ENCODE measurements around the gene PACRG.

PACRG gene

DNA sequence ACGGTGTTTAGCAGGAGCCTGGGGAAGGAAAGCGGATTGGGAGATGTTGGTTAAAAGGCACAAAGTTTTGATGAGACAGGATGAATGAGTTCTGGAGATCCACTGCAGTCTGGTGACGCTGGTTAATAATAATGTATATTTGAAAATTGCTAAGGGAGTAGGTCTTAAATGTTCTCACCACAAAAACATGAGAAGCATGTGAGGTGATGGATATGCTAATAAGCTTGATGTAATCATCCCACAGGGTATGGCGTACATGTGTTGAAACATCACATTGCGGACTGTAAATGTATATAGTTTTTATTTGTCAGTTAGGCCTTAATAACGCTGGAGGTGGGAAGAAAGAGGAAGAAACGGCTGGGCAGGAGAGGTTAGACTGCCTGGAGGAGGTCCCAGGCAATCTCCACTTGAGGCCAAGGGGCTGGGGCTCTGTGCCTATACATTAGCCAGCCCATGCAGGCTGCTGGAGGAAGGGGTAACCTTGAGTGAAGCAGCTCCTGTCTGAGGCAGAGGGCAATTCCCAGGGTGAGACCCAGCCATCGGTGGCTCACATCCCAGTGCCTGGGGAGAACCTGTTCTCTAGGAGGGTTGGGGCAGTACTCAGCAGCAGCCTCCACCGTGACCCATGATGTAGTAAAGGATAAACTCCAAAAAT is 498.5 kb downstream of the PACRG start:
- no peak for DNase-seq

DNA sequence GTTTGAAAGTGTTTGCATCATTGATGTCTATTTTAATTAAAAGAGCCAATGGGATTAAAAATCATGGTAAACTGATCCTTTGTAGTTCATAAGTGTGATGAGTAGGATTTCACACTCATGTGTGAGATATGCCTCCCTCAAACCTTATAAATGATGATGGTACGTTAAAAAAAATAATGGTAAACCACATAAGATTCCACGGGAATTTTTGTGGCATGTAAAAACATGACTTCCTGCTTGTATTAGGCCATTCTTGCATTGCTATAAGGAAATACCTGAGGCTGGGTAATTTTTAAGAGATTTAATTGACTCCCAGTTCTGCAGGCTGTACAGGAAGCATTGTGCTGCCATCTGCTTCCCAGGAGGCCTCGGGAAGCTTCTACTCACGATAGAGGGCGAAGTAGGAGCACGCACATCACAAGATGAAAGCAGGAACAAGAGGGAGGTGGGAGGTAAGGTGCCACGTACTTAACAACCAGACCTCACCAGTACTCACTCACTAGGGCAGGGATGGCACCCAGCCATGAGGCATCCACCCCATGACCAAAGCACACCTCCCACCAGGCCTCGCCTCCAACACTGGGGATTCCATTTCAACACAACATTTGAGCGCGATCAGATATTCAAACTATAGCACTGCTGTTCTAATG is 499.2 kb downstream of the PACRG start:
- DNase-seq = no peak

DNA sequence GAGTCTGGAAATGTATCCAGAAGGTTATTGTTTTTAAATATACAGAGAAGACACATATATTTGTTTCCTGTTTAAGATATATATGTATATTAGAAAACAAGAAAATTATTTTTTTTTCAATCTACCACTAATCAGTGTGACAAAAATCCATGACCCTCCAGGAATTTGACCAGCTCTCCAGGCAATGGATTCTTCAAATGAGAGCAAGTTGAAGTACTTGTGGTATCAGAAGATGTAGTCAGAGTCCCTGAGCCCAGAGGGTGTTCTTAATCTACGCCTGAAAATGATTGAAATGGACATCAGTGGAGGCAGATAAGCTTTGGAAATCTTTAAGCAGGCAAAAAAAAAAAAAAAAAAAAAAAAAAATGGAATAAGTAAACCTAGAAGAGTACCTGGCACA is 500.3 kb downstream of the PACRG start:
- DNase-seq = no peak

DNA sequence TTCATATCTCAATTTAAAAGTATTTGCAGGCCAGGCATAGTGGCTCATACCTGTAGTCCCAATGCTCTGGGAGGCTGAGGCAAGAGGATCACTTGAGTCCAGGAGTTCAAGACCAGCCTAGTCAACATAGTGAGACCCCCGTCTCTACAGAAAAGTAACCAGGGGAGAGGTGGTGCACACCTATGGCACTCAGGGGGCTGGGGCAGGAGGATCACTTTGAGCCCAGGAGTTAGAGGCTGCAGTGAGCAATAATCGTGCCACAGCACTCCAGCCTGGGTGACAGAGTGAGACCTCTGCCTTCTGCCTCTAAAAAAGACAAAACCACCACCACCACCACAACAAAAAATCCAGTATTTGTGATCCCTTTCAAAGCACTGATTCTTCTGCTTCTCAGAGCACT is 501.3 kb downstream of the PACRG start:
- DNase-seq = no peak

DNA sequence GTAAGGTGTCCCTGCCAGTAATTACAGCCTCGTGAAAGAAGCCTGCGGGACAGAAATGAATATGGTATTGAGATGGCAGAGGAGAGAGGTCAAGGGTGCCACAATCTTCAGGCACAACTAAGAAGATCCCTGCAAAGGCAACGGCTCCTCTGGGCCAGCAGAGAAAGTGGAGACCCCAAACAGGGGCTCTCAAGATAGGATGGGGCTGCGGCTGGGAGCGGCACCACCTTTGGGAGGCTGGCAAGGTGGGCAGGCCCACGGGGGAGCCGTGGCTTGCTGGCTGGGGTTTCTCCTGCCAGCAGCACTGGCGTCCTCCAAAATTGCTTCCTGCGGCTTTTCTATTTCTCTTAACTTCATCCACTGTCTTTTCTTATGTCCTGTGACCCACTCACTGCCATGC is 503.1 kb downstream of the PACRG start:
- DNase-seq = no peak

DNA sequence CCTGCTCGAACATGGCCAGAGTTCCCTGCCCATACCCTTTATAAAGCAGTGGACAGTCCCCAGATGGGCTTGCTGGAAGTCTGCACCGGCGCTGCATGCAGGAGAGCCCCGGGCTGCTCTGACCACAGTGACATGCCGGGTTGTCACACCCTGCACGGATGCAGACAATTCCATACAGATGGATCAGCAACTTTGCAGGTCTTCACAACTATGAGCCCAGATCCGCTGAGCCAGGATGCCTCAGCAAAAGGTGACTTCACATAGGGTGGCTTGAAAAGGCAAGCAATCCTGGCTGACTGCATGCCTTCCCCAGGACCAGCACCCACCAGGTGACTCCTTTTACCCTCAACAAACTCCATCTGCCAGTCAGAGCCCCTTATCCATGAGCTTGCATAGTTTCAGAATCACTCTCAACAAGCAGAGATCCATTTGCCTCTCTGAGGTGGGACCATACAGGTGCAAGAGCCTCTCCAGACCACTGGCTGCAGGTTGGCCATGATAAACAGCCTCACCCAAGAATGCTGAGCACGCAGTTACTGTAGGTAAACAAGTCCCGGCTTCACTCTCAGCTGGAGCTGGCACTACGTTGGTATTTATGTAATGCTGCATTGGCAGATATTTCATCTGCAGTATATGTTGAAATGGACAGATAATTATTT is 503.7 kb downstream of the PACRG start:
- no peak for DNase-seq

DNA sequence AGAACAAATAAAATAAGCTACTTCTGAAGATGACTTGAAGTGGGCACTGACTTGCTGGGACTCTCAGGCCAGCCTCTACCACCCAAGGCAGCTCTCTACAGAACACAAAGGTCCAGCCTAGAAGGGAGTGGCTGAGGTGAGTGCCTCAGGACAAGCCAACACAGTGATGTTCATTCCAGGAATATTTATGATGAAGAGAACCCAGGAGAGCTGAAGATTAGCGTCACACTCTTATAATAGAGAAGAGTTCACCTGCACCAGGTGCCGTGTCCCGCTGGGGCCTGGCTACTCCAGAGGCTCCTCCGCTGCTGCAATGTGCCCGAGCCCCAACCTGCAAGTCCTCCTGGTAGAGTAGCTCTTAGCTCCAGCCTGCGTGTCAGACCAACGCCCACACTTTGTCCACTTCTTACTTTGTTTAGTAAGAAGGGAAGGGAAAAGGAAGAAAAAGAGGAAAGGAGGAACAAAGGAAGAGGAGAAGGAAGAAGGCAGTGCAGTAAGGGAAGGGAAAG is 504.3 kb downstream of the PACRG start:
- DNase-seq = no peak

DNA sequence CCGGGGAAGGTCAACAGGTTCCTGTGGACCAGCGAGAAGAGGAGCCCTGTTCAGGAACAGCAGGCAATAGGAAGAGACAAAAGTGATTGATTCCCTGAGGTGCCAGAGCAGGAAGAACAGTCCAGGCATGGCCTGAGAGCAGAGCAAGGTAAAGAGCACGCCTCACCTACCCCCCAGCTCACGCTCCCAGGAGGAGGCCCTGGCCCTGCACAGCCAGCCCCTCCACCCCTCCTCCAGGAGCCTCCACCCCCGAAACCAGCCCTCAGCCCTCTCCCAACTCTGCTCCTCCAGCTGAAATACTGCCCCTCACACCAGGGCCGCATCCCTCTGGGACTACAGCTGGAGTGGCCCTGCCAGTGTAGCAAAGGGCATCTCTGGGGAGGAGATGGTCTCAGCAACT is 504.9 kb downstream of the PACRG start:
- DNase-seq = no peak

DNA sequence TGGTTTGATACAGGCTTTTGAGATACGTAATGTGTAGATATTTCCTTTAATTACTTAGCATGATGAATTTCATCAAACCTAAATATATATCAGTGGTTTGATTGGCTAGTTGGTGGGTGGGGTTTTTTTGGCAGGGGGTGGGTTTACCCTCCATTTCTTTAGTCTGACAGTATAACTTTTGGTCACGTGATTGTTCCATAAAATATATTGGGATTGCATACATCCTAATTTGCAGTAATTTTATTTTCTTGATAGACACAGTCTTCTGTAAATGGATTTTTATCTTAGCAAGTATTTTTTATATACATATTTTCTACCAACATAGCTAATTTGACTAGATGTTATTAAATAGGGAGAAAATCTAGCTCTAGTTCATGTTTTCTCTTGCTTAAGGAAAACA is 509.3 kb downstream of the PACRG start:
- no peak for DNase-seq

DNA sequence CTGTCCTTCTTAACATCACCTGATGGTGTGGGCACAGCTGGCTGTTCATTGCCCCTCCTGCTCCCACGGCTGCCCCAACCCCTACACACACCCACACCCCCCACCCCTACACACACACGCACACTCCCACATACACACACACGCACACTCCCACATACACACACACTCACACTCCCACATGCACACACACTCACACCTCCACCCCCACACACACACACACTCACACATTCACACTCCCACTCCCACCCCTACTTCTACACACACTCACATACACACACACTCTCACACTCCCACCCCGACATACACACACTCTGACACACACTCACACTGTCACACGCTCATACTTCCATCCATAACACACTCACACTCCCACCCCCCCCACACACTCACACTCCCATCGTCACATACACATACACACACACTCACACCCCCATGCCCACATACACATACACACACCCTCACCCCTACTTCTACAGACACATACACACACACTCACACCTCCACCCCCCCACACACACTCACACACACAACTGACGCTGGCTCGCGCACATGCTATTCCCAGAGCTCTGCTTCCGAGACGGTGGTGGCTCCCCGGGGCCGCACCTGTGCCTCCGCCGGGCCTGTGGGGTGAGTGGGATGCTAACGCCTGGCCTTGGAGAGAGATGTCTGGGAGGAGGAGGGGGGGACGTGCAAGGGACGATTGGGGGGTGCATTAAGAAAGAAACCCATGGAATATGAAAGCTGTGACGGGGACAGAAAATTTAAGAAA is 512.0 kb downstream of the PACRG start:
- no peak for DNase-seq

DNA sequence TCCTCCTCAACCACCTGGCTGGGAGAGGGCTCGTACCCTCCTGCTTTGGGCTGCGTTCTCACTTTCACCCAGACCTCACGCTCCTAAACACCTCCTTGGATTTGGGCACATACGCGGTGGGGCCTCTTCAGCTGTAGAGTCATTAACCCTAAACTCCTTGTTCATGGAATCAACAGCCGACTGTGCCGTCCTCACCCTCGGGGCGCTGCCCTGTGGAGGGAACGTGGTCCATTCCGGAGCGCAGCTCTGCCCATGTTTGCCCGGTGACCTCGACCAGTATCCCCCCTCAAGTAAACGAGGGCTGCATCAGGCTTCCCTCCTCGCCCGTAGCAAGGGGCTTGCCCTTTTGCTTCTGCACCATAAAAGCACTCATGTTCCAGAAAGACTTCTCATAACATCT is 512.8 kb downstream of the PACRG start:
- DNase-seq = no peak

DNA sequence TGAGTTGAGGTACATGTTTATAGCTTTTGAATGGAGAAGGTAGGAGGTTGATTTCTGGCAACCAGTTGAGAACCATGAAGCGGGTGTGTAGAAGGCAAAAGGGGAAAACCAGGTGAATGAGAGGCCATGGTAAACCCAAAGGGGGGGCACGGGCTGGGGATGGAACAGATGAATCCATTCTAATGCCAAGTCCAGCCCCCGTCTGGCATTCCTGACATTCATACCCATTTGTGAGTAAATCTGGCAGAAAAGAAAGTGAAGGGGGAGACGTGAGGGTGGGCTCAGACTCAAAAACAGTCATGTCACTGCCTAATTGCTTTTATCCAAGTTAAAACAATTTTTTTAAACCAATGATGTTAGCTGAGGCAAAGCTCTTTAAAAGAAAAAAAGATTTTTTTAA is 513.9 kb downstream of the PACRG start:
- no peak for DNase-seq

DNA sequence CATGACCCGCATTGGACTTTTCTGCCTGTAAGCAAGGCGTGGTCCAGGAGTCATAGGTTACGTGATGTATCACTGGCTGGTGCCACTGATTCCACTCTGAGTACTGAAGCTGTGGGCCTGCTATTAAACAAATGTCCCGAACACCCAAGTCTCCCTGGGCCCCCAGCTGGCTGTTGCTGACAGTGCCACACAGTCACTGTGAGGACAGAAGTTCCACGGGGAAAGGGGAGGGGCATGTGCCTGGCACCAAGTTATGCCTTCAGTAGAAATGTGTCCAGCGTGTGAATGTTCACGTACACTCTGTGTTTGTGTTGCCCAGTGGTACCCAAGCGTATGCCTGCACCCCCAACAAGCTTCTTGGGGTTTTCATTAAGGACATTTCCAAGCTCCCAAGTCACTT is 515.3 kb downstream of the PACRG start:
- DNase-seq = no peak

DNA sequence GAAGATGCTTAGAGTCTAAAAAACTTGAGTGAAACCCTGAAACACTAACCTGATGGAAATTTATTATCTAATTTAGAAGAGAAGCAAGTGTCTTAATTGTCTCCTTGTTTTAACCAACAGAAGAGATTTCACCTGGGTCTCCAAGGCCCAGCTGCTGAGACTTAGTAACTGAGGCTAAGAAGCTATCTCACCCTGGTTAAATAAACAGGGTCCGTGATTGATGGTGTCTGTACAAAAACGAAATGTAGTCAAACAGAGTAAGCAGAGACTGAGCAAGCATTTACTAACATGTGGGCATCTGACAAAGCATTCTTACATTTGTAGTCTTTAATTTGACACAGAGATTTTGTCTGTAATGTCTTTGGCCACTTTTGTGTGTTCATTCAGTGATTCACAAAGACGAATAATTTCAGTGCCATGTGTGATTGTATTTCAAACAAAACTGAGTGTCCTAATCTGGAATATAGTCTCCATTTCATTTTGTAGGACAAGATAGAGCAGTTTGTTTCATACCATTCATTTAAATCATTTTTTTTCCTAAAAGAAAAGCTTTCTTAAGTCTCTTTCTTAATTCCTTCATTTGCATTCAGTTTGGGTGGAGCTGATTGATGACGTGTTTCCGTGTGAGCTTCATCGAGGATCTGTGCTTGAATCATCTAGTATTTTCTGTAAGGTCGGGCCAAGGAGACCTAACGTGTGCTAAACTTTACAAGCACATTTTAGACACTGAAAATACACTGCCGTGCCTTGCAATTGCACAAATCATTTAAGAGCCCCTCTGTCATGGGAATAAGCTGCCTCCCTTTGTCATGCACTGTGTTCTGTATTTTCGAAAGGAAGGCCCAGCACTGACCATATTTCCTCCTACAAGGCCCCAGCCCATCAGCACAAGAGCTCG is 516.2 kb downstream of the PACRG start:
- DNase-seq = no peak

DNA sequence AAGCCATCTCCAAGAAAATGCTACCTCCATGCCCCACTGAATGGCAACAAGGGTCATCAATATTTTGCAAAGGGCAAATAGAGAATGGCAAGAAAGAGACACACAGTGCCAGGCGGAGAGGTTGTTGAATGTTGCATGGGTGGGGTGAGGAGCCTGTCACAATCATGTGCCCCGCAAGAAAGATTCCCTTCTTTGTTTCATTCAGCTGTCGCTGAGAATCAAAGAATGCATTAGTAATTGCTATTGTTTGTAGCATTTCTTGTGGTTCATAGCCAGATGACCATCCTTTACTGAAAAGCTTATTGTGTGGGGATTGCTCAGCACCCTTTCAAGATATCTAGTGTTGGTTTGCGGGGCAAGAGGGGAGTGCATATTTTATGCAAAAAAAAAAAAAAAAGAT is 520.3 kb downstream of the PACRG start:
- DNase-seq = no peak

DNA sequence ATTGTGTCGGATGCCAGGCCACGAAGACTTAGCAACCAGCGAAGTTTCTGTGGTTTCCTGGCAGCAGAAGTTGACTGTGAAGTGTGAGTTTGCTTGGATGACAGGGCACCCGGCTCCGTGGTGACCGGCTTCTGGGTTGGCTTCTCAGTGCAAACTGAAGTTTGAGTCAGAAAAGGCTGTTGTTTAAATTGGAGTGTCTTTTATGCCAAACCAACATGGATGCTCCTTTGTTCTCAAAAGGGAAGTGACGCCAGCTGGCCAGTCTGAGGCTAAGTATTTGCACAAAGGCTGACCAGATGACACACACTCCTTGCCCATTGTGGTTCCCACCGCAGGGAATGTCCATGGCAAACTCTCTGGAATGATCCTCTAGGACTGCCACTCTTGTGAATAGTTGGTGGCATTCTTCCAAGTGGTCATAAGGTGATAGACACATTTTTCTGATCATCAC is 521.9 kb downstream of the PACRG start:
- no peak for DNase-seq

DNA sequence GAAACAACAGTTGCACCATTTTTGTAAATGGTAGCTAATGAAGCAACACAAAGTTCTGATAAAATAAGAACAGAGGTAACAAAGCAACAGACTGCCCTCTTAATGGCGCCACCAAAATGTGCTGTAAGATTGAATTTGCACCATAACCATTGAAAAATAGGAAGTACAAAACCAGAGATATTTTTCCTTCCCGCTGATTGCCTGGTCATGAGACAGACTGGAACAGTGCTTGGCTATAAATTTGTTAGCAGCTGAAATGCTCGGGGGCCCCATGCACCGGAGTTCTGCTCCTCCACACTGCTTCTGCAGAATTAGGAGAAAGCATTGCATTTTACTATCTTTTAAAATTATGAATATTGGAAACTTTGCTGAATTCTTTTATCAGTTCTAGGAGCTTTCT is 522.3 kb downstream of the PACRG start:
- no peak for DNase-seq

DNA sequence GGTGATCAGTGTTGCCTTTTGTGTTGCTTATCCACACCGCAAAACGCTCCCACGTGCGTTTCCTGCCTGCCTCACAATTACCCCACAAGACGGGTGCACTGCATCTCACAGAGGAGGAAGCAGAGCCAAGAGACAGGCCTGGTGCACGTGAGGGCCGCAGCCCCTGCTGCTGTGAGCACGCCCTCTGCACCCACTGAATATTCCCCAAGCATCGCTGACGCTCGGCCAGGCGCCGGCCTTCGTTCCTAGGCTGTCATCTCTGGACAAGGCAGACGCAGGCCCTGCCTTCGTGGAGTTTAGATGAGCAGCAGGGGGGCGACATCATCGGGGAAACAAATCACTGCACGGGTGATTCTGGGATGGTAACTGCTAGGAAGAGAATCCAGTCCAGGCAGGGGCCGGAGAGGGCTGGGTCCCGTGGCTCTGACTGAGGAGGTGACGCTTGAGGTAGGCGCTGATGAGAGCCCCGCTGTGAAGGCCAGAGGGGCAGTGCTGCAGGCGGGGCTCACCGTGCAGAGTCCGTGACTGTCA is 524.4 kb downstream of the PACRG start:
- DNase-seq = no peak

DNA sequence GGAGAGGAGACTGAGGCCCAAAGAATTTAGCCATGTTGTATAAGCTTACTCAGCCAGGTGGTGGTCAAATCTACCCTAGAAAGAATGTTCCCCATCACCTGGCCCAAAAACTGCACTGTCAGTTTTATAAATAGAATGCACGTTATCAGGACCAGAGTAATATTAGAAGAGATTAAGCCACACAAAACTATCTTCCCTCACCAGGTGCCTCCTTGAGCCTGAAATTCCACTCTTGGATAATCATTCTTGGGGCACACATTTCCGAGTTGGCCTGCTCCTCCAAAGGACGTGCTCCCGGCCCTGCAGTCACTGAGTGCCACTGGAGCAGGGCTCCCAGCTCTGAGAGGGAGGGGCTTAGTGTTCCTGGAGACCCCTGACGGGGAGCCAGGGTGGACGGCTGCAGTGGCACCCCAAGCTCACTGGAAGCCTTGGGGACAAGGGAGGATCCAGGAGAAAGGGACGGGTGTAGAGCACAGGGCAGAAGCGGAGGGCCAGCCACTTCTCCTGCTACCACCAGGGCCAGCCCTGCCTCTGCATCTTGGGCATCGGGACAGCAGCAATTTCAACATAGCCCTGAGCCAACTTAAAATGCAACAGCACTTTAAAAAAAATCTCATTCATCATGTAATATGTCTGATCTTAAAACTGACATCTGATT is 525.9 kb downstream of the PACRG start:
- no peak for DNase-seq

DNA sequence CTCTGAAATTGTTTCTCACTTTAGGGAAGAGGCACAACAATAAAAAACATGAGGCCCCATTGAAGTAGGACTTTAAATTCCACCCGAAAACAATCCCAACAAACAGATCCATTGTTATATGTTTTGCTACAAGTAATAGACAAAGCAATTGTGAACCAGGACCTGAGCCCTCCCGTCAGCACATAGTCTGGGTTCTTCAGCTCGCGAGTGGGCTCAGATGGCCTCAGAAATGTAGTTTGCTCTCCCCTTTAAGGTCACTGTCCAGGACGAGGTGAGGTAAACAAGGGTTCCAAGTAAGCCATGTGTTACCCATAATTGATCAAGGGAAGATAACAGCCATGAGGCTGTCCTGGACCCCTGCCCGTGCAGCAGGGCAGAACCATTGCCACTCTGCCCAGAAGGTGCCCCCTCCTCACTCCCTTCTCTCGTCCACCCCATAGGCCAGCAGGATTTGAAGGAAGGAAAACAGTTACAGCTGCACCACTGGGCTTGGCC is 526.6 kb downstream of the PACRG start:
- DNase-seq = no peak

DNA sequence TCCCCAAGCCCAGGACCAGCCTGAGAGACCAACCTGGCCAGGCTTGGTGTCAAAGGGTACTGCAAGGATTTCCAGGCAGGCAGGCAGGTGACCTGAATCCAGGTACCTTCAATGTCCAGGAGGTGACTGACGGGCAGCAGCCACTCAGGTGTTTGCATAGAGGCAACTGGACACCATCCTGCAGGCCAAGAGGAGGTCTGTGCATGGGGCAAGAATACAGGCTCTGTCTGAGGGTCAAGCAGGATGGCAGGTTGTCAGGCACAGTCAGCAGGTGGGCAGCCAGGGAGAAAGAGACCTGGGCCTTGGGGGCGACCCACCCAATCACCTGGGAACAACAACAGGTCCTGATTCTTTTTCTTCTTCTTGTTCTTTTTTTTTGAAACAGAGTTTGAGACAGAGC is 527.5 kb downstream of the PACRG start:
- no peak for DNase-seq

Measured in HCEC 1CT (cell line).